Mucosa of stomach (tissue), 1 donor: ENCODE measurements around the gene NKD2.
"Not testable (repeated sequence)": the region's sequence is repeated elsewhere in the genome, so short reads cannot be mapped to it uniquely, and the experiment has no call there.

Experiments
- H3K27me3 ChIP-seq: one replicate; pipeline ENCODE4 v1.7.0; 2013; ENCODE audit warnings: mild to moderate bottlenecking, low read length; ENCODE audit not compliant: control insufficient read depth, insufficient read depth
- H3K36me3 ChIP-seq: one replicate; pipeline ENCODE4 v1.7.0; 2013; ENCODE audit warnings: low read length; ENCODE audit not compliant: control insufficient read depth, insufficient read depth
- H3K4me1 ChIP-seq: one replicate; pipeline ENCODE4 v1.7.0; 2013; ENCODE audit warnings: mild to moderate bottlenecking, low read length; ENCODE audit not compliant: control insufficient read depth, insufficient read depth
- H3K4me3 ChIP-seq: one replicate; pipeline ENCODE4 v1.7.0; 2013; ENCODE audit warnings: low read length
- H3K9ac ChIP-seq: one replicate; pipeline ENCODE4 v1.7.0; 2013; ENCODE audit warnings: mild to moderate bottlenecking, low read length, moderate library complexity
- H3K9me3 ChIP-seq: one replicate; pipeline ENCODE4 v1.7.0; 2013; ENCODE audit warnings: mild to moderate bottlenecking, low read length, moderate library complexity; ENCODE audit not compliant: control insufficient read depth
- donor health status: Pancreatic carcinoma.

Gene NKD2

DNA sequence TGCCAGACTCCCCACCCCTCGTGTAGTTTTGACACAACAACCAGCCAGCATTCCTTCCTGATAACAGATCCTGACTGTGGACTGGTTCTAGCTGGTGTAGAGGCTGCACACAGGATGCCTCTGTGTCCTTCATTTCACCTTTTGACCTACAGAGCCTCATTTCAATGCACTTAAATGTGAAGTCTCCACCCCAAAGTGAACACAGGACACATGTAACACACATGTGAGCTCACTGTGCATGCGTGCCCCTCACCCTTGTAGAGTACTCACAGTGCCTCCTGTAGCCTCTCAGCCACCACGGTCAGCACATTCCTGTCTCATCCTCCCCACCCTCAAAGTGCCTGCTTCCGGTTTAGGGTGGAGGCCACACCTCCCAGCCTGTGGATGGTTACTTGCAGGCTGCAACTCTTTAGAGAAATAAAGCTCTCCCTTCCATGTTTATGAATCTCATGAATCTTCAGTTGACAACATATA lies 11.6 kb upstream of the NKD2 start:
- Histone ChIP-seq H3K4me1 (peaks cover 7% of the 10 kb centered on the region), H3K9me3 (no peaks in the 10 kb centered on the region), H3K9ac (no peak overlapping the region), H3K27me3 (peaks cover 3% of the 10 kb centered on the region), H3K36me3 (no peaks in the 10 kb centered on the region), H3K4me3 (no peak overlapping the region)

DNA sequence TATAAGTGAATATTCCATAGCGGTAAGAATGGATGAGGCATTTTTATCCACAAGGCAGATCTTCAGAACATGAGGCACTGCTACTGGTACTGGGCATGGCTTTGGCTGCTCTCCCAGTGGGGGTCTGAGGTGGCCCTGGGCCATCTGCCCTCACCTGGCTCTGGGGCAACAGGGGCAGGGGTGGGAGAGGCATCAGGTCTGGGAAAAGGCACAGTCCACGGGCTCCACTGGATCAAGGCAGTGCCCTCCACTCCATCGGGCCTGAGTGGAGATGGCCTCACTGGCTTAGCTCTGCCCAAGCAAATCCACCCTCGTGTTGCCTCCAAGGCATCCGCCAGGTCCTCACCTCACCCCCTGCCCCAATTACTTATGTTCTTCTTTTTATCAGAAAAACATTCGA lies 10.9 kb upstream of the NKD2 start:
- Histone ChIP-seq H3K36me3 (no peaks in the 10 kb centered on the region), H3K4me1 (peaks cover 7% of the 10 kb centered on the region)

GRCh38 chr5:998246-999031 lies 10.2 kb upstream of the NKD2 start:
- Histone ChIP-seq H3K4me1 (peaks cover 7% of the 10 kb centered on the region), H3K27me3 (peaks cover 4% of the 10 kb centered on the region), H3K9ac (no peak overlapping the region)

More for the DNA sequence above, 10.9 kb upstream of the NKD2 start:
- Histone ChIP-seq H3K4me3 (no peak overlapping the region), H3K9ac (no peak overlapping the region), H3K9me3 (no peaks in the 10 kb centered on the region), H3K27me3 (peaks cover 3% of the 10 kb centered on the region)

GRCh38 chr5:999032-999501 lies 9.5 kb upstream of the NKD2 start:
- H3K9ac ChIP-seq, result no peak overlapping the region
- H3K4me1 ChIP-seq, result peaks cover 7% of the 10 kb centered on the region
- no peak overlapping the region for H3K4me3 ChIP-seq
- no peaks in the 10 kb centered on the region for H3K9me3 ChIP-seq
- peaks cover 7% of the 10 kb centered on the region for H3K27me3 ChIP-seq
- H3K36me3 ChIP-seq, result no peaks in the 10 kb centered on the region

More at GRCh38 chr5:998246-999031, 10.2 kb upstream of the NKD2 start:
- Histone ChIP-seq H3K9me3 (no peaks in the 10 kb centered on the region), H3K4me3 (no peak overlapping the region), H3K36me3 (no peaks in the 10 kb centered on the region)

DNA sequence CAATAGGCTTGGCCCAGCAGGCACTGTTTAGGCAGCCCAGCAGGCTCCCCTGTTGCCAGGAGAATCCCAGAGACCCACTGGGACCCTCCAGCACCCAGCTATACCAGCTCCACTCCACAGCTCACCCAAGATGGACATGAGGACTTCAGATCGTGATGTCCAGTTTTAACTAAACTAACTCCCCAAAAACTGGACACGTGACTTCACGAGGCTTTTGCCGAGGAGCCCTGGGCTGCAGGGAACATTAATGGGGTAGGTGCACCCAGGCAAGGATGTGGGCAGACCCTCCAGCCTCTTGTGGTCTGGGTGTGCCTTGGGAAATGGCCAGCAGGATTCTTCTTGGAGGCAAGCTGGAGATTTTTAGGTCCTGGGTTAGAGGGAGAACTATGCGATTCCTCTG lies 8.9 kb upstream of the NKD2 start:
- Histone ChIP-seq H3K9ac (no peak overlapping the region), H3K4me3 (no peak overlapping the region), H3K36me3 (no peaks in the 10 kb centered on the region), H3K27me3 (peaks cover 10% of the 10 kb centered on the region), H3K9me3 (no peaks in the 10 kb centered on the region), H3K4me1 (peaks cover 12% of the 10 kb centered on the region)

- H3K27me3 ChIP-seq, result peaks cover 16% of the 10 kb centered on the region
- H3K9me3 ChIP-seq, result no peaks in the 10 kb centered on the region
- H3K4me3 ChIP-seq, result no peak overlapping the region
- no peak overlapping the region for H3K9ac ChIP-seq
- no peaks in the 10 kb centered on the region for H3K36me3 ChIP-seq
- peaks cover 12% of the 10 kb centered on the region for H3K4me1 ChIP-seq
Measured at GRCh38 chr5:1000329-1000728, 8.3 kb upstream of the NKD2 start.

GRCh38 chr5:1000831-1001230 lies 7.8 kb upstream of the NKD2 start:
- peaks cover 21% of the 10 kb centered on the region for H3K27me3 ChIP-seq

GRCh38 chr5:1001406-1002270 lies 7.0 kb upstream of the NKD2 start:
- H3K36me3 ChIP-seq, result no peaks in the 10 kb centered on the region
- H3K4me3 ChIP-seq, result no peak overlapping the region
- no peak overlapping the region for H3K9ac ChIP-seq
- H3K4me1 ChIP-seq, result peaks cover 12% of the 10 kb centered on the region
- peaks cover 29% of the 10 kb centered on the region for H3K27me3 ChIP-seq
- H3K9me3 ChIP-seq, result no peaks in the 10 kb centered on the region

More at GRCh38 chr5:1000831-1001230, 7.8 kb upstream of the NKD2 start:
- H3K9ac ChIP-seq, H3K36me3 ChIP-seq, H3K4me3 ChIP-seq, H3K9me3 ChIP-seq: not testable (repeated sequence)
- H3K4me1 ChIP-seq, result peaks cover 12% of the 10 kb centered on the region

DNA sequence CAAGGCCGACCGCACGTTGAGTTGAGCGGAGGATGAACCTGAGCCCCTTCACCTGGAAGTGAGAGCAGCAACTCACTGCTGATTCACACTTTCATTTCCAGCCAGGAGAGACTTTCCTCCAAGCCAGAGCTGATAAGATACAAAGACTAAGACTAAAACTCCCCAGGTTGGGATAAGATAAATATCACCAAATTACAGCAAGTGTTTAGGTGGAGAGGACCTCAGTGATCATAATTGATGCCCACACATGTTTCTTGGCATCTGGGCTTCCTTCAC lies 6.4 kb upstream of the NKD2 start:
- no peaks in the 10 kb centered on the region for H3K36me3 ChIP-seq
- no peak overlapping the region for H3K4me3 ChIP-seq
- no peak overlapping the region for H3K9ac ChIP-seq
- H3K4me1 ChIP-seq, result peaks cover 12% of the 10 kb centered on the region
- peaks cover 34% of the 10 kb centered on the region for H3K27me3 ChIP-seq
- H3K9me3 ChIP-seq, result no peaks in the 10 kb centered on the region

- H3K36me3 ChIP-seq, result no peaks in the 10 kb centered on the region
- H3K4me1 ChIP-seq, result peaks cover 13% of the 10 kb centered on the region
- H3K9ac ChIP-seq, result no peak overlapping the region
- peaks cover 41% of the 10 kb centered on the region for H3K27me3 ChIP-seq
- no peaks in the 10 kb centered on the region for H3K9me3 ChIP-seq
- no peak overlapping the region for H3K4me3 ChIP-seq
Measured at GRCh38 chr5:1002836-1003235, 5.8 kb upstream of the NKD2 start.

DNA sequence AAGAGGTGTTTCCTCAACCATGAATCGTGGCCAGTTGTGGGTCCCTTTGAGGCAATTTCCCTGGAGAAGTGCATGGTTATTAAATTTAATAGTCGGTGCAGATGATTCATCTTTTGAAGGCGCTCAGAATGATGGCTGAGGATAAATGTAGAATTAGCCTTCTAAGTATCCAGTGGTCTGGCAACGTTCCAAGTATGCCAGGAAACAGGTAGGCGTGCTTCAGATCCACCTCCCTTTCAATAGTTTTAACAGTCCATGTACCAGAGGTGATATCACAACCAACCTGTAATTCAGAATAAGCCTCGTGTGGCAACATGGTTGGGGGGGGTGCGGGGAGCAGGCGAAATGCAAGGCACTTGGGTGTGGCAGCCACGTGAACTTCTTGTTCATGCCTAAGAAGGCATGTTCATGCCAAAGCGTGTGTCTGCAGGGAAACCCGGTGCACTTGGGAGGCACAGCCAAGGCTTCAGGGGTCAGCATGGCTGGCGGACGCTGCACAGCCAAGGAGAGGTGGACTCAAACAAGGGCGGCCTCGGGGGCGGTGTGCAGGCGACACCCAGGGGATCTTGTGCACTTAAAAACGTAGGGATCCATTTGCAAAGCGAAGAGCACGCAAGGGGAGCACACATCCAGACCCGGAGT lies 5.2 kb upstream of the NKD2 start:
- H3K4me3 ChIP-seq, result no peak overlapping the region
- no peaks in the 10 kb centered on the region for H3K9me3 ChIP-seq

More for the DNA sequence above, 5.2 kb upstream of the NKD2 start:
- H3K27me3 ChIP-seq, result peaks cover 46% of the 10 kb centered on the region
- peaks cover 19% of the 10 kb centered on the region for H3K4me1 ChIP-seq
- no peak overlapping the region for H3K9ac ChIP-seq
- no peaks in the 10 kb centered on the region for H3K36me3 ChIP-seq
